ENCODE results near the gene SUPV3L1.

DNA sequence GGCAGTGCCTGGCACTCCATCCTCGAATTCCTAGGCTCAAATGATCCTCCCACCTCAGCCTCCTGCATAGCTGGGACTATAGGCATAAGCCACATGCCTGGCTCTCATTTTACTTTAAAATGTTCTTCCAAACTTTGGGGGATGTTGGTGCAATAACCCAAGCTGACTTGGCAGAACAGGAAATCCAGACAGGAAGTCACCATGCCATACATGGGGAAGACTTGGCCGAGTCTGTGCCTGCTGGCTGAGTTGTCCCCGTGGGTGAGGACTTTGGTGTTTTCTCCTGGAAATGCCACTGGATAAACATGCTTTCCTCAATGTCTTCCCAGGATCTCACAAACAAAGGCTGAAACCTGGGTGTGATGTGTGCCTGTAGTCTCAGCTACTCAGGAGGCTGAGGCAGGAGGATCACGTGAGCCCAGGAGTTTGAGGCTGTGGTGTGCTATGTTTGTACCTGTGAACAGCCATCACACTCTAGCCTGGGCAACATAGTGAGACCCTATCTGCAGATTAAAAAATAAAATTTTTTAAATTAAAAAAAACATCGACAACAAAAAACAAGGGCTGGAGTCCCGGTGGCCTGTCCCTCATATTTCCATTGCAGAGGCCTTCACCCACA lies 59.9 kb downstream of the SUPV3L1 start:
- TF ChIP-seq EZH2 (IDR thresholded peaks at IDR 0.05; ENCODE audit: borderline replicate concordance, low read length), result no peak
- TF ChIP-seq, protein P1, sequence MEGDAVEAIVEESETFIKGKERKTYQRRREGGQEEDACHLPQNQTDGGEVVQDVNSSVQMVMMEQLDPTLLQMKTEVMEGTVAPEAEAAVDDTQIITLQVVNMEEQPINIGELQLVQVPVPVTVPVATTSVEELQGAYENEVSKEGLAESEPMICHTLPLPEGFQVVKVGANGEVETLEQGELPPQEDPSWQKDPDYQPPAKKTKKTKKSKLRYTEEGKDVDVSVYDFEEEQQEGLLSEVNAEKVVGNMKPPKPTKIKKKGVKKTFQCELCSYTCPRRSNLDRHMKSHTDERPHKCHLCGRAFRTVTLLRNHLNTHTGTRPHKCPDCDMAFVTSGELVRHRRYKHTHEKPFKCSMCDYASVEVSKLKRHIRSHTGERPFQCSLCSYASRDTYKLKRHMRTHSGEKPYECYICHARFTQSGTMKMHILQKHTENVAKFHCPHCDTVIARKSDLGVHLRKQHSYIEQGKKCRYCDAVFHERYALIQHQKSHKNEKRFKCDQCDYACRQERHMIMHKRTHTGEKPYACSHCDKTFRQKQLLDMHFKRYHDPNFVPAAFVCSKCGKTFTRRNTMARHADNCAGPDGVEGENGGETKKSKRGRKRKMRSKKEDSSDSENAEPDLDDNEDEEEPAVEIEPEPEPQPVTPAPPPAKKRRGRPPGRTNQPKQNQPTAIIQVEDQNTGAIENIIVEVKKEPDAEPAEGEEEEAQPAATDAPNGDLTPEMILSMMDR (IDR thresholded peaks at IDR 0.05; ENCODE audit: low read length), result no peak
